OCI-M2 (cell line): ENCODE data around the gene ZNF235.
"Not testable (repeated sequence)": the region's sequence is repeated elsewhere in the genome, so short reads cannot be mapped to it uniquely, and the experiment has no call there.

Experiments
- DNase-seq: peaks from one replicate; lab custom pipeline; 2025; ENCODE audit not compliant: unreplicated experiment; lab: John Stamatoyannopoulos, UW

ZNF235 gene

GRCh38 chr19:44258136-44258535 is 46.7 kb downstream of the ZNF235 start:
- no peak for DNase-seq

GRCh38 chr19:44255705-44256411 is 49.0 kb downstream of the ZNF235 start:
- no peak for DNase-seq

GRCh38 chr19:44254496-44254895 is 50.3 kb downstream of the ZNF235 start:
- DNase-seq: no peak

- not testable (repeated sequence) for DNase-seq
Observed at GRCh38 chr19:44253392-44253791, 51.4 kb downstream of the ZNF235 start.

- not testable (repeated sequence) for DNase-seq
Observed at GRCh38 chr19:44252332-44252731, 52.5 kb downstream of the ZNF235 start.

- DNase-seq: no peak
Observed at GRCh38 chr19:44236384-44236783, 68.4 kb downstream of the ZNF235 start.
